Measurements from ENCODE around the gene SLAMF8.

Gene SLAMF8

GRCh38 chr1:159826441-159827101 lies at the start of gene SLAMF8:
Gene SLAMF8, plus strand, starts transcription at chr1:159826873. Its CDS starts 26 bp downstream, at chr1:159826899.
- peak; percentile 39 for DNase-seq (ENCODE audit: low read depth)

- DNase-seq (ENCODE audit: low read depth), result no peak
Measured at GRCh38 chr1:159778266-159778665, 48.4 kb upstream of the SLAMF8 start.

GRCh38 chr1:159779403-159779851 lies 47.2 kb upstream of the SLAMF8 start:
- peak; percentile 50 for DNase-seq (ENCODE audit: low read depth)

GRCh38 chr1:159780583-159781582 lies 45.8 kb upstream of the SLAMF8 start, which contains the start of gene DUSP23:
Gene DUSP23, plus strand, starts transcription at chr1:159780962. Its CDS starts 139 bp downstream, at chr1:159781101.
- DNase-seq (ENCODE audit: low read depth), result peak; percentile 98

GRCh38 chr1:159781992-159782391 lies 44.7 kb upstream of the SLAMF8 start:
- no peak for DNase-seq (ENCODE audit: low read depth)

- DNase-seq (ENCODE audit: low read depth), result peak; percentile 47
Measured at GRCh38 chr1:159783724-159784123, 42.9 kb upstream of the SLAMF8 start.

- DNase-seq (ENCODE audit: low read depth), result peak; percentile 9
Measured at GRCh38 chr1:159786465-159786864, 40.2 kb upstream of the SLAMF8 start.

GRCh38 chr1:159786966-159787365 lies 39.7 kb upstream of the SLAMF8 start:
- DNase-seq (ENCODE audit: low read depth), result peak; percentile 32

GRCh38 chr1:159790237-159790917 lies 36.3 kb upstream of the SLAMF8 start:
- DNase-seq (ENCODE audit: low read depth), result peak; percentile 32

- DNase-seq (ENCODE audit: low read depth), result no peak
Measured at GRCh38 chr1:159791031-159791430, 35.6 kb upstream of the SLAMF8 start.

GRCh38 chr1:159791461-159791860 lies 35.2 kb upstream of the SLAMF8 start:
- no peak for DNase-seq (ENCODE audit: low read depth)

GRCh38 chr1:159795534-159795933 lies 31.1 kb upstream of the SLAMF8 start:
- DNase-seq (ENCODE audit: low read depth), result no peak

GRCh38 chr1:159798893-159799292 lies 27.8 kb upstream of the SLAMF8 start:
- peak; percentile 89 for DNase-seq (ENCODE audit: low read depth)

GRCh38 chr1:159799446-159799985 lies 27.2 kb upstream of the SLAMF8 start:
- DNase-seq (ENCODE audit: low read depth), result peak; percentile 6

GRCh38 chr1:159800177-159800930 lies 26.3 kb upstream of the SLAMF8 start:
- DNase-seq (ENCODE audit: low read depth), result peak; percentile 19

- DNase-seq (ENCODE audit: low read depth), result no peak
Measured at GRCh38 chr1:159802111-159802510, 24.6 kb upstream of the SLAMF8 start, which contains the start of gene FCRL6. Gene FCRL6, plus strand, starts transcription at chr1:159802360. Its CDS starts 65 bp downstream, at chr1:159802425.

GRCh38 chr1:159803956-159804689 lies 22.6 kb upstream of the SLAMF8 start:
- no peak for DNase-seq (ENCODE audit: low read depth)

GRCh38 chr1:159804924-159805323 lies 21.7 kb upstream of the SLAMF8 start:
- peak; percentile 8 for DNase-seq (ENCODE audit: low read depth)

- no peak for DNase-seq (ENCODE audit: low read depth)
Measured at GRCh38 chr1:159815926-159816325, 10.7 kb upstream of the SLAMF8 start.

All from EH (cell line).